Fibroblast of skin of left quadriceps (primary cell): ENCODE measurements around the gene ADGRG7.

ENCODE experiments used
- DNase-seq, 2 experiments: peaks; one replicate each; pipeline ENCODE4 v3.0.0-alpha.2; 2013; ENCODE audit warnings: low read depth in 2 of 2

ADGRG7 gene

GRCh38 chr3:100743535-100743934 lies 134.1 kb downstream of the ADGRG7 start:
- DNase-seq: no peak

- DNase-seq: no peak
These were observed 135.3 kb downstream of the ADGRG7 start for GRCh38 chr3:100744671-100745070.
